K562 (cell line): ENCODE results near the gene MICAL2. TPM values are rescaled to one million over a fixed set of nuclear protein-coding genes. Genes with fewer than 3 reads are reported as not detected.

ENCODE experiments used
- ETV6 ChIP-seq, 3 experiments: fragments of 150-350 bp in 1 of 3; sonication (generic) in 1 of 3; formaldehyde crosslinking in 1 of 3; IDR thresholded peaks; 2 replicates each; pipeline versions ENCODE4 v1.6.1 to v1.8.0; 2014 to 2022; ENCODE audit warnings: borderline replicate concordance in 2 of 3, low read depth in 2 of 3, antibody characterized with exemption in 1 of 3, low read length in 1 of 3, mild to moderate bottlenecking in 1 of 3, missing genetic modification reagents in 1 of 3
- HDAC2 ChIP-seq: fragments of 450-650 bp; IDR thresholded peaks from 2 replicates; pipeline ENCODE4 v1.6.1; 2016; ENCODE audit warnings: mild to moderate bottlenecking
- MED1 ChIP-seq: sonication (generic); formaldehyde crosslinking; IDR thresholded peaks from 2 replicates; pipeline ENCODE4 v1.8.1; 2023; ENCODE audit warnings: missing genetic modification reagents, borderline replicate concordance
- SMAD4 ChIP-seq: fragments of 250-450 bp; sonication (Bioruptor Pico); conservative IDR thresholded peaks from 2 replicates; pipeline ENCODE4 v1.8.0; 2021; ENCODE audit warnings: inconsistent platforms, mild to moderate bottlenecking, moderate library complexity
- SMARCC2 ChIP-seq: fragments of 450-650 bp; IDR thresholded peaks from 2 replicates; pipeline ENCODE4 v1.6.1; 2017; ENCODE audit warnings: antibody characterized with exemption, moderate library complexity, mild to moderate bottlenecking, low read depth
- SPI1 ChIP-seq: IDR thresholded peaks from 2 replicates; pipeline ENCODE4 v1.6.1; 2011; ENCODE audit warnings: low read depth, low read length, control low read depth, borderline replicate concordance
- ZNF175 ChIP-seq: fragments of 200-800 bp; sonication (Bioruptor generic); IDR thresholded peaks from 2 replicates; pipeline ENCODE4 v1.6.1; 2016; ENCODE audit warnings: low read depth, mild to moderate bottlenecking, missing genetic modification characterization, missing compliant biosample characterization
- polyA plus RNA-seq, 8 experiments: library from polyadenylated mRNA; depleted of rRNA in 4 of 8; stranded (reverse) in 5 of 8; unstranded in 3 of 8; fragments of >200 nt; fragmentation: Nextera tagmentation in 2 of 8; fragmentation: Illumina TruSeq in 1 of 8; extraction: Ambion mirVana in 2 of 8; extraction: Trizol in 1 of 8; gene quantifications; 2 replicates each; pipeline versions ENCODE4 v1.2.1 to v1.2.3, GENCODE V29; 2011 to 2014; ENCODE audit warnings: inconsistent platforms in 1 of 8, missing spikeins in 1 of 8
- total RNA-seq, 7 experiments: library from RNA; depleted of rRNA in 6 of 7; stranded (reverse); fragments of >200 nt in 6 of 7; fragmentation: Illumina TruSeq in 2 of 7; extraction: Trizol in 2 of 7; gene quantifications; 2 replicates each; pipeline versions ENCODE4 v1.2.1 to v1.2.3, GENCODE V29; 2011 to 2021; ENCODE audit warnings: low replicate concordance in 1 of 7
- TF ChIP-seq, protein P1 (sequence below), 2 experiments: fragments of 450-650 bp in 1 of 2; sonication (generic) in 1 of 2; formaldehyde crosslinking in 1 of 2; IDR thresholded peaks; 2 replicates each; pipeline versions ENCODE4 v1.7.1 to v1.9.0; 2016 to 2022; ENCODE audit warnings: inconsistent platforms in 1 of 2, mild to moderate bottlenecking in 1 of 2, missing genetic modification reagents in 1 of 2

Gene MICAL2
- total and polyA plus RNA-seq, 9 of the 15 experiments (the other 6 are each of a cell fraction or from before 2014, with no cell fraction given) = 4.7 to 64.2 (median 33.6) TPM

DNA sequence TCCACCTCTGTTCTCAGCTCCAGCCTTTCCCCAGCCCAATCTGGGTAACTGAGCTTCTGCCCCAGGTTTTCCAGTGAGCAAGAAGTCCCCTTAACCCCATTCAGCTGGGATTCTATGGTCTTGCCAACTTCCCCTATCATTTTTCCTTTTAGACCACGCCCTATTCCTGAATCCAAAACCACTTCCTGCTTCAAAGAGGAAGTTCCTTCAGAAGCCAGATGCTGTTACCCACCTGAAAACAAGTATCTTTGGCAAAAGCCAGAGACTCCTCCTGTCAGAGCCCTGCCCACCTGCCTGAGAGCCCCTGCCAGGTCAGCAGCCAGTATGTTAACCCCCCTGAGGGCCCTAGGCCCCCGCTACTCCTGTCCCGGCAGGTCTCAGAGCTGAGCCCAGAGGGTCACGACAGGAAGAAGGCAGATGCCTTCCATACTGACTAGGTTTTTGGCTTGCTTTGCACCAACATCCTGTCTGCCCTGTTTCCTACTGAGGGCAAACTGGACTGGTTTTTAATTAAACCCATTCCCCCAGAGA, 20.3 kb upstream of the MICAL2 start (continued):
- TF ChIP-seq, protein P1, sequence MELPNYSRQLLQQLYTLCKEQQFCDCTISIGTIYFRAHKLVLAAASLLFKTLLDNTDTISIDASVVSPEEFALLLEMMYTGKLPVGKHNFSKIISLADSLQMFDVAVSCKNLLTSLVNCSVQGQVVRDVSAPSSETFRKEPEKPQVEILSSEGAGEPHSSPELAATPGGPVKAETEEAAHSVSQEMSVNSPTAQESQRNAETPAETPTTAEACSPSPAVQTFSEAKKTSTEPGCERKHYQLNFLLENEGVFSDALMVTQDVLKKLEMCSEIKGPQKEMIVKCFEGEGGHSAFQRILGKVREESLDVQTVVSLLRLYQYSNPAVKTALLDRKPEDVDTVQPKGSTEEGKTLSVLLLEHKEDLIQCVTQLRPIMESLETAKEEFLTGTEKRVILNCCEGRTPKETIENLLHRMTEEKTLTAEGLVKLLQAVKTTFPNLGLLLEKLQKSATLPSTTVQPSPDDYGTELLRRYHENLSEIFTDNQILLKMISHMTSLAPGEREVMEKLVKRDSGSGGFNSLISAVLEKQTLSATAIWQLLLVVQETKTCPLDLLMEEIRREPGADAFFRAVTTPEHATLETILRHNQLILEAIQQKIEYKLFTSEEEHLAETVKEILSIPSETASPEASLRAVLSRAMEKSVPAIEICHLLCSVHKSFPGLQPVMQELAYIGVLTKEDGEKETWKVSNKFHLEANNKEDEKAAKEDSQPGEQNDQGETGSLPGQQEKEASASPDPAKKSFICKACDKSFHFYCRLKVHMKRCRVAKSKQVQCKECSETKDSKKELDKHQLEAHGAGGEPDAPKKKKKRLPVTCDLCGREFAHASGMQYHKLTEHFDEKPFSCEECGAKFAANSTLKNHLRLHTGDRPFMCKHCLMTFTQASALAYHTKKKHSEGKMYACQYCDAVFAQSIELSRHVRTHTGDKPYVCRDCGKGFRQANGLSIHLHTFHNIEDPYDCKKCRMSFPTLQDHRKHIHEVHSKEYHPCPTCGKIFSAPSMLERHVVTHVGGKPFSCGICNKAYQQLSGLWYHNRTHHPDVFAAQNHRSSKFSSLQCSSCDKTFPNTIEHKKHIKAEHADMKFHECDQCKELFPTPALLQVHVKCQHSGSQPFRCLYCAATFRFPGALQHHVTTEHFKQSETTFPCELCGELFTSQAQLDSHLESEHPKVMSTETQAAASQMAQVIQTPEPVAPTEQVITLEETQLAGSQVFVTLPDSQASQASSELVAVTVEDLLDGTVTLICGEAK (IDR thresholded peaks at IDR 0.05) = peak; percentile 70
- TF ChIP-seq, protein P1 (CRISPR knock-in tag; IDR thresholded peaks at IDR 0.05) = no peak
- TF ChIP-seq ETV6 (IDR thresholded peaks at IDR 0.05; ENCODE audit: borderline replicate concordance in 1 of 2, low read depth in 2 of 2, low read length in 1 of 2) (peak; percentile 53 to 88; a peak in 3 of 4 replicates), ETV6 (CRISPR knock-in tag; IDR thresholded peaks at IDR 0.05; ENCODE audit: borderline replicate concordance) (no peak), HDAC2 (no peak), MED1 (no peak), SPI1 (peak; percentile 88), ZNF175 (0 out of 2 replicates have a peak, but pooled peaks have one; percentile 48), SMARCC2 (no peak), SMAD4 (CRISPR knock-in tag) (0 out of 2 replicates have a peak, but pooled peaks have one; percentile 14)
- TF ChIP-seq, all 486 proteins: peak for 11
